ENCODE data around the gene STAC.

The STAC gene

DNA sequence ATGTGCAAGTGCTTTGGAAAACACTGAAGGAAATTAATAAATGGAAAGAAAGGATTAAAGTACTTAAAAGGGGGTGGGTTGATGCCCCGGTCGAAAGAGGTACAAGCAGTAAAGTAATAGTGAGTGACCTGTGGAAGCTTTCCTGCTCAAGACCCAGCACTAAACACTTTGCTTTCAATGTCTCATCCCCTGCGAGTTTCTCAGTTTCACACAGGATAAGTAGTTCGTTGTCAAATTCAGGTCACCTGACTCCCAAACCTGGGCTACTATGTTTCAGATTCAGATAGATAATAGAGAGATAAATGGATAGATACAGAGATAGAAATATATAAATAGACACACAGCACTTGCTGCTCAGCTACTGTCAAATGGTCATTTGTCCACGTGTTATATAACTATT lies 19.6 kb downstream of the STAC start:
- Histone ChIP-seq H3K18ac (ENCODE audit: low read length) (no peak overlapping the region), H4K91ac (ENCODE audit: low read depth, low read length, poor library complexity) (no peak overlapping the region), H2AK5ac (ENCODE audit: low read depth, low read length) (no peak overlapping the region), H3K23ac (ENCODE audit: low read depth, low read length, poor library complexity) (no peak overlapping the region), H2AFZ (ENCODE audit: low read length) (no peak overlapping the region), H3K27ac (replicated peaks; ENCODE audit: low read length) (no peak overlapping the region), H2BK5ac (ENCODE audit: low read length) (no peak overlapping the region), H2BK12ac (ENCODE audit: low read length) (no peak overlapping the region), H3K9ac (ENCODE audit: low read depth, low read length, poor library complexity) (no peak overlapping the region), H3K79me1 (ENCODE audit: low read depth, low read length) (no peaks in the 10 kb centered on the region), H4K8ac (ENCODE audit: low read depth, low read length) (no peak overlapping the region), H3K4me1 (ENCODE audit: control insufficient read depth in 2 of 2, insufficient read depth in 1 of 2, low read depth in 1 of 2, low read length in 2 of 2) (no peaks in the 10 kb centered on the region), H3K27me3 (ENCODE audit: control insufficient read depth in 3 of 3, insufficient read depth in 3 of 3, low read depth in 1 of 3, low read length in 3 of 3) (no peaks in the 10 kb centered on the region), H2BK15ac (ENCODE audit: low read length) (no peak overlapping the region), H3K4me2 (ENCODE audit: insufficient read depth, low read length, poor library complexity, severe bottlenecking) (no peak overlapping the region), H3K36me3 (replicated peaks in 1 of 2; ENCODE audit: control insufficient read depth in 2 of 2, insufficient read depth in 2 of 2, low read length in 2 of 2) (no peaks in the 10 kb centered on the region), H2BK120ac (ENCODE audit: low read depth, low read length) (no peak overlapping the region), H3K4me3 (ENCODE audit: low read length in 2 of 2) (no peak overlapping the region), H3K14ac (ENCODE audit: low read length) (no peak overlapping the region), H3K4ac (ENCODE audit: low read length) (no peak overlapping the region), H3K9me3 (replicated peaks in 1 of 2; ENCODE audit: control insufficient read depth in 2 of 2, insufficient read depth in 1 of 2, low read depth in 1 of 2, low read length in 2 of 2) (no peaks in the 10 kb centered on the region)
- no CpG with 5 or more reads among the region's 5 CpGs for WGBS, 2 donors (ENCODE audit: extremely low coverage in 2 of 2, insufficient read length in 2 of 2, insufficient replicate concordance in 1 of 2)
- no peak for DNase-seq (ENCODE audit: low spot score)

GRCh38 chr3:36401056-36401455 lies 20.8 kb downstream of the STAC start:
- H2BK120ac ChIP-seq (ENCODE audit: low read depth, low read length): no peak overlapping the region
- no peak overlapping the region for H3K18ac ChIP-seq (ENCODE audit: low read length)
- no peak overlapping the region for H3K9ac ChIP-seq (ENCODE audit: low read depth, low read length, poor library complexity)
- DNase-seq (ENCODE audit: low spot score): no peak
- H4K8ac ChIP-seq (ENCODE audit: low read depth, low read length): no peak overlapping the region
- no peak overlapping the region for H3K4me3 ChIP-seq (ENCODE audit: low read length in 2 of 2)
- no peak overlapping the region for H3K4ac ChIP-seq (ENCODE audit: low read length)
- H3K79me1 ChIP-seq (ENCODE audit: low read depth, low read length): no peaks in the 10 kb centered on the region
- H2BK5ac ChIP-seq (ENCODE audit: low read length): no peak overlapping the region
- H2BK15ac ChIP-seq (ENCODE audit: low read length): no peak overlapping the region
- H4K91ac ChIP-seq (ENCODE audit: low read depth, low read length, poor library complexity): no peak overlapping the region
- no peaks in the 10 kb centered on the region for H3K36me3 ChIP-seq (replicated peaks in 1 of 2; ENCODE audit: control insufficient read depth in 2 of 2, insufficient read depth in 2 of 2, low read length in 2 of 2)
- H3K27ac ChIP-seq (replicated peaks; ENCODE audit: low read length): no peak overlapping the region
- no peak overlapping the region for H2AK5ac ChIP-seq (ENCODE audit: low read depth, low read length)
- H2AFZ ChIP-seq (ENCODE audit: low read length): no peak overlapping the region
- WGBS, 2 donors (ENCODE audit: extremely low coverage in 2 of 2, insufficient read length in 2 of 2, insufficient replicate concordance in 1 of 2): no CpG with 5 or more reads among the region's 1 CpG
- H3K4me1 ChIP-seq (ENCODE audit: control insufficient read depth in 2 of 2, insufficient read depth in 1 of 2, low read depth in 1 of 2, low read length in 2 of 2): no peaks in the 10 kb centered on the region
- H3K4me2 ChIP-seq (ENCODE audit: insufficient read depth, low read length, poor library complexity, severe bottlenecking): no peak overlapping the region
- H3K14ac ChIP-seq (ENCODE audit: low read length): no peak overlapping the region
- no peak overlapping the region for H3K23ac ChIP-seq (ENCODE audit: low read depth, low read length, poor library complexity)
- H3K27me3 ChIP-seq (ENCODE audit: control insufficient read depth in 3 of 3, insufficient read depth in 3 of 3, low read depth in 1 of 3, low read length in 3 of 3): no peaks in the 10 kb centered on the region
- no peak overlapping the region for H2BK12ac ChIP-seq (ENCODE audit: low read length)
- H3K9me3 ChIP-seq (replicated peaks in 1 of 2; ENCODE audit: control insufficient read depth in 2 of 2, insufficient read depth in 1 of 2, low read depth in 1 of 2, low read length in 2 of 2): no peaks in the 10 kb centered on the region

DNA sequence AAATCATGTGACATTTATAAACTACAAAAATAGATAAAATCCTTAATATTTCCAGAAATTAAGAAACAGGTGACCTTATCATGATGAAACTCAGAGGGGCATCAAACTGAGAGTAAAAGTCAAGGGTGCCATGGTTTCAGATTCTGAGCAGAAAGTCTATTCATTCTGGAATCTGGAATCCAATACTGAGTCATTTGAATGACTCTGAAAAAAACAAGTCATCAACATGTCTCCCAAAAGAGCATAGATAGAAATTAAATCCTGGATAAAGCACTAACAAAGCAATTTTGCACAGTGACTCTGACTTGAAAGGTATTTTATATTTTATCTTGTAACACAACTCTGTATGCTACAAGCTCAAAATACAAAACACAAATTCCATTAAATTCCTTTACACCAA lies 23.4 kb downstream of the STAC start:
- no peak overlapping the region for H3K4ac ChIP-seq (ENCODE audit: low read length)
- H2BK5ac ChIP-seq (ENCODE audit: low read length): no peak overlapping the region
- H3K14ac ChIP-seq (ENCODE audit: low read length): no peak overlapping the region
- no peak overlapping the region for H2AFZ ChIP-seq (ENCODE audit: low read length)
- H3K18ac ChIP-seq (ENCODE audit: low read length): no peak overlapping the region
- no peak overlapping the region for H2BK15ac ChIP-seq (ENCODE audit: low read length)
- H3K4me3 ChIP-seq (ENCODE audit: low read length in 2 of 2): no peak overlapping the region
- no peak overlapping the region for H2BK12ac ChIP-seq (ENCODE audit: low read length)
- H3K9me3 ChIP-seq (replicated peaks in 1 of 2; ENCODE audit: control insufficient read depth in 2 of 2, insufficient read depth in 1 of 2, low read depth in 1 of 2, low read length in 2 of 2): no peaks in the 10 kb centered on the region
- H2BK120ac ChIP-seq (ENCODE audit: low read depth, low read length): no peak overlapping the region
- no peak overlapping the region for H4K8ac ChIP-seq (ENCODE audit: low read depth, low read length)
- H4K91ac ChIP-seq (ENCODE audit: low read depth, low read length, poor library complexity): no peak overlapping the region
- H3K79me1 ChIP-seq (ENCODE audit: low read depth, low read length): no peaks in the 10 kb centered on the region
- H2AK5ac ChIP-seq (ENCODE audit: low read depth, low read length): no peak overlapping the region
- H3K27me3 ChIP-seq (ENCODE audit: control insufficient read depth in 3 of 3, insufficient read depth in 3 of 3, low read depth in 1 of 3, low read length in 3 of 3): no peaks in the 10 kb centered on the region
- H3K27ac ChIP-seq (replicated peaks; ENCODE audit: low read length): no peak overlapping the region
- no peak overlapping the region for H3K23ac ChIP-seq (ENCODE audit: low read depth, low read length, poor library complexity)
- no peaks in the 10 kb centered on the region for H3K36me3 ChIP-seq (replicated peaks in 1 of 2; ENCODE audit: control insufficient read depth in 2 of 2, insufficient read depth in 2 of 2, low read length in 2 of 2)
- peaks cover 0 to 1% of the 10 kb centered on the region in 2 donors for H3K4me1 ChIP-seq (ENCODE audit: control insufficient read depth in 2 of 2, insufficient read depth in 1 of 2, low read depth in 1 of 2, low read length in 2 of 2)
- no peak overlapping the region for H3K4me2 ChIP-seq (ENCODE audit: insufficient read depth, low read length, poor library complexity, severe bottlenecking)
- H3K9ac ChIP-seq (ENCODE audit: low read depth, low read length, poor library complexity): no peak overlapping the region
- DNase-seq (ENCODE audit: low spot score): no peak

DNA sequence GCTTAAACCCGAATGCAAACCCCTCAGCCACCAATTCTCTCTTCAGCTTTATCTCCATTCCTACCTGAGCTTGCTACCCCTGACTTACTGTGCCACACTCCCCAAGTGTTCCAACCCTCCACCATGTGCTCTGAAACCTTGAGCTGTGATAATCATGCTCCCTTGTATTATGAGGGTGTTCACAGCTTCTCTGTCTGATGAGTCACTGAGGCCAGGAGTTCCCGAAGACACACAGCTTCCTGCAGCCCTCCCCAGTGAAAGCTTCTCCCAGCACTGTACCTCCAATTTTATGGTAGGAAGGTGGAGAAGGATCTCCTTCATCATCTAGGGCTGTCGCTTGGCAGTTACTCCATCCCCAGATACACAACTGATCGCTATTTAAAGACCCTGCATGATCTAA lies 24.9 kb downstream of the STAC start:
- Histone ChIP-seq H2BK5ac (ENCODE audit: low read length) (no peak overlapping the region), H3K79me1 (ENCODE audit: low read depth, low read length) (no peaks in the 10 kb centered on the region), H2AK5ac (ENCODE audit: low read depth, low read length) (no peak overlapping the region), H3K4me1 (ENCODE audit: control insufficient read depth in 2 of 2, insufficient read depth in 1 of 2, low read depth in 1 of 2, low read length in 2 of 2) (peaks cover 0 to 1% of the 10 kb centered on the region in 2 donors), H3K18ac (ENCODE audit: low read length) (no peak overlapping the region), H3K9ac (ENCODE audit: low read depth, low read length, poor library complexity) (no peak overlapping the region), H3K14ac (ENCODE audit: low read length) (no peak overlapping the region), H3K27ac (replicated peaks; ENCODE audit: low read length) (no peak overlapping the region), H3K23ac (ENCODE audit: low read depth, low read length, poor library complexity) (no peak overlapping the region), H3K4ac (ENCODE audit: low read length) (no peak overlapping the region), H2BK12ac (ENCODE audit: low read length) (no peak overlapping the region), H3K36me3 (replicated peaks in 1 of 2; ENCODE audit: control insufficient read depth in 2 of 2, insufficient read depth in 2 of 2, low read length in 2 of 2) (no peaks in the 10 kb centered on the region), H4K91ac (ENCODE audit: low read depth, low read length, poor library complexity) (no peak overlapping the region), H2BK120ac (ENCODE audit: low read depth, low read length) (no peak overlapping the region), H4K8ac (ENCODE audit: low read depth, low read length) (no peak overlapping the region), H3K27me3 (ENCODE audit: control insufficient read depth in 3 of 3, insufficient read depth in 3 of 3, low read depth in 1 of 3, low read length in 3 of 3) (no peaks in the 10 kb centered on the region), H2BK15ac (ENCODE audit: low read length) (no peak overlapping the region), H3K4me2 (ENCODE audit: insufficient read depth, low read length, poor library complexity, severe bottlenecking) (no peak overlapping the region), H3K9me3 (replicated peaks in 1 of 2; ENCODE audit: control insufficient read depth in 2 of 2, insufficient read depth in 1 of 2, low read depth in 1 of 2, low read length in 2 of 2) (no peaks in the 10 kb centered on the region), H2AFZ (ENCODE audit: low read length) (no peak overlapping the region), H3K4me3 (ENCODE audit: low read length in 2 of 2) (no peak overlapping the region)
- no peak for DNase-seq (ENCODE audit: low spot score)
- WGBS, 2 donors (ENCODE audit: extremely low coverage in 2 of 2, insufficient read length in 2 of 2, insufficient replicate concordance in 1 of 2): no CpG with 5 or more reads among the region's 4 CpGs

Data from neuronal stem cell (in vitro differentiated cells).